Kidney epithelial cell (primary cell): ENCODE results near the gene AGR3. TPM values are rescaled to one million over a fixed set of nuclear protein-coding genes. Genes with fewer than 3 reads are reported as not detected.

Source experiments
- DNase-seq: peaks from one replicate; pipeline ENCODE4 v3.0.0-alpha.2; 2010; ENCODE audit warnings: low read depth
- H3K27me3 ChIP-seq: 2 replicates; pipeline ENCODE4 v1.6.0; 2011; ENCODE audit warnings: low read length; ENCODE audit not compliant: control insufficient read depth, insufficient read depth
- H3K36me3 ChIP-seq: 2 replicates; pipeline ENCODE4 v1.5.1; 2011; ENCODE audit warnings: low read length; ENCODE audit not compliant: control insufficient read depth, insufficient read depth
- H3K4me3 ChIP-seq: 2 replicates; pipeline ENCODE4 v1.5.1; 2011; ENCODE audit warnings: low read depth, mild to moderate bottlenecking, control low read depth, low read length
- CTCF ChIP-seq: IDR thresholded peaks from 2 replicates; pipeline ENCODE4 v1.5.1; 2011; ENCODE audit warnings: mild to moderate bottlenecking, moderate library complexity, low read length, control low read depth, inconsistent platforms; ENCODE audit not compliant: insufficient read depth, poor library complexity, severe bottlenecking
- total RNA-seq: library from RNA; depleted of rRNA; stranded (reverse); fragments of >200 nt; gene quantifications from 2 replicates; pipeline ENCODE4 v1.2.3, GENCODE V29; 2015

Gene AGR3
- total RNA-seq, 1 donor from 2014 or later, result not detected

DNA sequence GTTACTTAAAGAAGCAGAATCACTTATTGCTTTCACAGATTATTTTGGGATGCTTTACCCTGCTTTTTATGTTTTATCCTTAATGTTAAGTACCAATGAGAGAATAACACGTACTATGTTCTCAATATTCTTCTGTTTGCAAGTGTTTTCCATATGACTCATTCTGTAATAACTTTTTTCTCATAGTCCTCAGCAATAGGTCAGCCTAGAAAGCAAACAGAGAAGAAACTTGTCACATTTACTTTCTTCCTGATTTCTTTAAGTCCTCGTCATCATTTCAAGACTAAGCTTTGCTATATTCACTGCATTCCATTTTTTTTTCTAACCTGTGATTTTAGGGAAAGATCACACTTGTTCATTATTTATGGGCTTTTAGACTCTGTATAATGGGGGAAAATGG lies 70.2 kb downstream of the AGR3 start:
- no peak for TF ChIP-seq CTCF
- Histone ChIP-seq H3K36me3 (no peaks in the 10 kb centered on the region), H3K27me3 (no peaks in the 10 kb centered on the region), H3K4me3 (no peak overlapping the region)
- no peak for DNase-seq

DNA sequence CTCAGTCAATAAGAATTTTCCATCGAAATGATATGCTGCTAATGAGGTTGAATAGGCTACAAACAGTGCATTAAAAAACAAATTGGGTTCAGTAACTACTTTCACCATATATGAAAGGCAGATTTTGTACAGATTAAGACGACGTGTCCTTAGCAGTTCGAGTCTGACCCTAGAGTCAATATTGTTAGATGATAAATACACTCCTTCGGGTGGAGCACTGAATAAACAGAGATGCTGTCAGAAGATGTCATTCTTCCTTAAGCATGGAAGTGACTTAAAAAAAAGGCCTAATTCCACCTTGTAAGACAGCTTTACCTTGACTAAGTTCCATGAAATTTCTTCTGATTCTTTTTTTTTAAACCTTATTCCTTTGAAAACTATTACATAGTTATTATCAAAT lies 71.2 kb downstream of the AGR3 start:
- DNase-seq, result no peak
- TF ChIP-seq CTCF, result no peak
- H3K4me3 ChIP-seq, result no peak overlapping the region
- no peaks in the 10 kb centered on the region for H3K27me3 ChIP-seq
- no peaks in the 10 kb centered on the region for H3K36me3 ChIP-seq

DNA sequence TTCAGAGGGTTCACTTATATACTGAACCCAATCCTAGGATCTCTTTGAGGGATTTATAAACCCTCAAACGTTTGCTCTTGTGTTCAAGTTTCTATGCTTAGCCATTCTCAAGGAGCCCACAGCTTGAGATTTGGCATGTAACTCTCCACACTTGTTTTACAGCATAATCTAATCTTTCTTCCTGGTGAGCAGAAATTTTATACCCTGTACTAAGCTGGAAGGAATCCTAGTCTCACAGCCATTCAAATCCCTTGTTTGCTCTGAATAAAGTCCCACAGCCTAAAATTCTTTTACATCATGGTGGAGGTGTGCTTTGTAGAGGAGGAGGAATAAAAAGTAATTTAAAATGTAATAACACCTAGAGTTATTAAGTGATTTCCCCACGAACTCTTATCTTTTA lies 71.7 kb downstream of the AGR3 start:
- Histone ChIP-seq H3K36me3 (no peaks in the 10 kb centered on the region), H3K27me3 (no peaks in the 10 kb centered on the region), H3K4me3 (no peak overlapping the region)
- TF ChIP-seq CTCF, result no peak
- DNase-seq, result no peak

Other genes starting within 250 kb of the AGR3 start
- 9.9 and 10.9 TPM in 2 replicates for gene ANKMY2, start 236.2 kb downstream of the AGR3 start, total RNA-seq
- gene BZW2, start 235.8 kb downstream of the AGR3 start, total RNA-seq, result 61.2 and 62.2 TPM in 2 replicates
- gene TSPAN13, start 128.2 kb downstream of the AGR3 start, total RNA-seq, result 15.5 and 16.7 TPM in 2 replicates
- gene AGR2, start 77.0 kb downstream of the AGR3 start, total RNA-seq, result 7.4 and 20.2 TPM in 2 replicates